Epidermal melanocyte (primary cell): ENCODE measurements around the gene GLDC.
"Not testable (repeated sequence)": the region's sequence is repeated elsewhere in the genome, so short reads cannot be mapped to it uniquely, and the experiment has no call there.

Experiments used
- DNase-seq: peaks from one replicate; pipeline ENCODE4 v3.0.0; 2011; ENCODE audit warnings: low spot score; ENCODE audit not compliant: insufficient read length

Gene GLDC

DNA sequence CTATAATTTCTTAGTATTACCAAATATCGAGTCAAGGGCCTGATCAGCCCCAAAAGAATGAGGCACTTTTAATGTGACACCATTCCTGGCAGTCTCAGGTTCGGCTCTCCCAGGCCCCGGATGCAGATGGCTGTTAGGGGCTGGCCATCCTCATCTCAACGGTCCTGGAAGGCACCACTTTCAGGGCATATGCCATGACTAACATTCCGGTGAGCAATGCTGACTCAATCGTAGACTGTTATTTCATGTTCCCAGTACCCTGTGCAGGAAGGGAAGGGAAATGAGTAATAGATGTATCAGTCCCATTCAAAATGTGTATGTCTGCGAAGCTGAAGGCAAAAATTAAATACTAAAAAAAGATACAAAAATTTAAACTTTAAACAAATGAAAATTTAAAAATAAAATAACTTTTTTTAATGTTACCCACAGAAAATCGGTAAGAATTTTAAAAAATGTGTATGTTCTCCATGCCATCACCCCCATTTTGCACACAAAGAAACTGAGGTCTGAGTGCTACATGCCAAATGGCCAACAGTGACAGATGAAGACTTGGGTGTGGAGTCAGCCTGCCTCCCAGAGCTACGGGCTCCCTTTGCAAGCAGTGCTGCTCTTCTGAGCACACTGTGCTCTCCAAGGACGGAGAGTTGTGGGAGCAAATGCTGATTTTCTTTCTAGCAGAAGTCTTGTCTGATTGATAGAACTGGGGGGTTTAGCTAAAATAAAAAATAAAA lies 79.0 kb downstream of the GLDC start:
- no peak for DNase-seq

- DNase-seq = no peak
Measured at GRCh38 chr9:6565312-6565711, 80.2 kb downstream of the GLDC start.

- no peak for DNase-seq
Measured at GRCh38 chr9:6564868-6565267, 80.7 kb downstream of the GLDC start.

DNA sequence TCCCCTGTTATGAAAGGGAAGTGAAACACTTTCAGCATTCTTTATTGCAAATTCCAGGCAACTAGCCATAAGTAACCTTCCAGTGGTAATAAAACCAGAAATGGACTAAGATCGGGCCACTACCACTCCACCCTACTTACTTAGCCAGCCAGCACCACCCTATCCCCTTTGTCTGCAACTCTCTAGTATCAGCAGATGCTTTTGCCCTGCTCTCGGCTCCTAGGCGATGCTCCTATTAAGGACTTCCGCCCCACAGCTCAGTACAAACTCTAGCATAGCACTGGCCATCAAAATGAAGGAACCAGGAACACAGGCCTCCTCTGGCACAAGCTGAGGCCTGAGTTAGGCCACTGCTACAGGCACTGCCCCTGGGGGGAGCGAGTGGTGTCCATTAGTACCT lies 81.2 kb downstream of the GLDC start:
- no peak for DNase-seq

- DNase-seq = no peak
Measured at GRCh38 chr9:6562871-6563430, 82.6 kb downstream of the GLDC start.

DNA sequence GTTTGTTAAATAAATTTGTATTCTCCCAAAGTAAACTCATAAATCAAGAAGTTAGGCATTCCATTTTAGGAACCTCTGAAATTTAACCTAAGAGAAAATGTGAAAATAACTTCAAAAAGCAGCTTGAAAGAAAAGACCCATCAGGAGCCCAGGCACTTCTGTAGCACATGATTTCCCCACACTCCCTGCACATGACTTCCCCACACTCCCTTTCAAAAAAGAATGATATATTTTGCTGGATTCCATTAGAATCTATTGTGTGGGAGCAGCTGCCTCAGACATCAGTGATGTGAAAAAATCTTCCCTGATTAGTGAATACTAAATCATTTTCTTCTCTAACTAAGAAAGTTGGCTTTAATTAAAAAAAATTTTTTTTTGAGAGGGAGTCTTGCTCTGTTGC lies 83.3 kb downstream of the GLDC start:
- DNase-seq = no peak

GRCh38 chr9:6557883-6558616 lies 87.5 kb downstream of the GLDC start:
- DNase-seq = no peak

DNA sequence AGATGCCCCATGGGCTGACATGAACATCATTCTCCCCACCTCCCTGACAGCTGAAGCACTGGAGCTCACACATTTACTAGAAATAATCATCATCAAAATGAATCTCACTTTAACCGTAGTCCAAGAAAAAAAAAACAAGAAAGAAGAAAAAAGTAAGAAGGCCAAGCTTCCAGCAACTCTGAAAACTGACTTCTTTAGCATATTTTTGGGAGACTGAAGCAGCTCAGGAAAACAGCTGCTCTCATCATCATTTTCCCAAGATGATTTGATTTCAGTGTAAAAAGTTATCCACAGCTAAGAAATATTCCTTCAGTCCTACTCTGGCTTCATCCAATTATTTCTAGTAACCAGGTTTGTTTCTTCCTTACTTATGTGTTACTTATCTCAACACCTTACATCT lies 91.7 kb downstream of the GLDC start:
- no peak for DNase-seq

GRCh38 chr9:6552498-6553121 lies 92.9 kb downstream of the GLDC start:
- no peak for DNase-seq

GRCh38 chr9:6552033-6552432 lies 93.5 kb downstream of the GLDC start:
- DNase-seq = peak; percentile 21

GRCh38 chr9:6551136-6551535 lies 94.4 kb downstream of the GLDC start:
- DNase-seq = no peak

- DNase-seq = no peak
Measured at GRCh38 chr9:6549106-6549800, 96.3 kb downstream of the GLDC start.

- DNase-seq = no peak
Measured at GRCh38 chr9:6545017-6545691, 100.4 kb downstream of the GLDC start.

DNA sequence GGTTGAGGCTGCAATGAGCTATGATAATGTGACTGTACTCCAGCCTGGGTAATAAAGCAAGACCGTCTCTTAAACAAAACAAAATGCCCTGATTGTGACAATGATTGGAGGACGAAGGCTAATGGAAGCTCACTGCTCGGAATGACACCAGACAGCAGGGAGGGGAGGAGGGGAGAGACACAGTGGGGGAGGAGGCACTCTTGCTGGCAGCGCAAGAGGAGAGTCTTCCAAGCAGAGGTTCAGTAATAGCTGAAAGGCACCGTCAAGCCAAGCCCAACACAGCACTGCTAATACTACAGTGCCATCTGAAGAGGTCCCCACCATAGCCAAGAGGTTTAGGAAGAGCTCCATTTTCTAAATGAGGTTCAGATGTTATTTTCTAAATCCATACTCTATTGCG lies 102.3 kb downstream of the GLDC start:
- DNase-seq = no peak

GRCh38 chr9:6542617-6543016 lies 102.9 kb downstream of the GLDC start:
- not testable (repeated sequence) for DNase-seq

- peak; percentile 66 for DNase-seq
Measured at GRCh38 chr9:6538666-6539071, 106.9 kb downstream of the GLDC start.

- no peak for DNase-seq
Measured at GRCh38 chr9:6535594-6535993, 109.9 kb downstream of the GLDC start.

DNA sequence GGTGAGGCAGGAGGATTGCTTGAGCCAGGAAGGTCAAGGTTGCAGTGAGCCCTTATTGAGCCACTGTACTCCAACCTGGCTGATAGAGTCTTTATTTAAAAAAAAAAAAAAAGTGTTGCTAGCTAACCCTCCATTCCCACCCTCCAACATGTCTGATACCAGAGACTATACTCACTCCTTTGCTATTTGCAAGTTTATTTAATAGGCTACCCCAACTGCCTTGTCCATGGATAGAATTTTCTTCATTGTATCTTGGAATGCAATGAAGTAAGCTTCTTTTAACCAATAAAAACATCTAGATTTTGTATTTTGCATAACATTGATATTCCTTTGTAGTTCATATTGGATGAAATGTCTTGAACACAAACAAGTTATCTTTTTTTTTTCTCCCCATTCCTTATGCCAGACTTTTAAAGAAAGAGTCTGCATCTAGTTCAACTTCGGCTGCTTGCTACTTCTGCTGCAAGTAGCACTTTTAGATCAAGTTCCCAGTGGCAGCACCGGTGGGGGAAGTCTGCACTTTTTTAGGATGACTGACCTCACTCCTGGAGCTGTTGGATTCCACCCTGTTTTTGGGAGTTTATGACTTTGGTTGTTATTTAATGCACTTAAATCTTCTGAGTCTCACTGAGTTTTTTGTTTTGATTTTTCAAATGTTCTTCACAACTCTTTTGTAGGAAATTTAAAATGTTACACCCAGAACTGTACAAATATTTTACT lies 120.0 kb downstream of the GLDC start:
- no peak for DNase-seq

DNA sequence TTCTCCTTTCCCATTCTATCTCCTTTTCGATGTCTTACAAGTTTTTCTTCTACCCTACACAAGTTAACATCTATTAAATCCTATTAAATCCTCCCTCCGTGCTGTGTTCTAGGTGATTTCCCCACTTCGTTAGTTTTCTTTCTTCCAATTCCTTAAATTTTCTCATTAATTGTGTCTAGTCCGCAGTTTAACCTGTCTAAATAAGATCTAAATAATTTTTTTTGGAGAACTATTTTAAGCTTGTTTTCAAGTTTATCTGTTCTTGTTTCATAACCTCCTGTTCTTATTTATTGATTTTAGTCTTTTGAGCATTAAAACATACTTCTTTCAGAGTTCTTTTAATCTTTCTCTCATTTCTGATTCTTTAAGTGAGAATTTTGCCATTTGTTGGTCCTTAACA lies 123.3 kb downstream of the GLDC start:
- DNase-seq = no peak

- no peak for DNase-seq
Measured at GRCh38 chr9:6512085-6512657, 133.4 kb downstream of the GLDC start.
